OCI-LY3 (cell line): ENCODE measurements around the gene GPR37.

ENCODE experiments used
- H2AFZ ChIP-seq: fragments of 200-600, 300-600 bp; shearing (Covaris generic); 2 replicates; pipeline ENCODE4 v1.6.0; 2014; ENCODE audit warnings: antibody characterized with exemption, low read depth, low read length
- H3K27ac ChIP-seq: fragments of 200-600, 300-600 bp; sonication (generic); 2 replicates; pipeline ENCODE4 v1.5.1; 2014; ENCODE audit warnings: mild to moderate bottlenecking, low read length, moderate library complexity, mixed read lengths
- H3K27me3 ChIP-seq: fragments of 200-600, 300-600 bp; sonication (generic); 2 replicates; pipeline ENCODE4 v1.6.1; 2014; ENCODE audit warnings: low read depth, low read length, mixed read lengths
- H3K36me3 ChIP-seq: fragments of 200-600, 300-600 bp; sonication (generic); replicated peaks from 2 replicates; pipeline ENCODE3; 2014; ENCODE audit warnings: low read depth, low read length, mixed read lengths
- H3K4me1 ChIP-seq: fragments of 300-600, 200-600 bp; sonication (generic); 2 replicates; pipeline ENCODE4 v1.6.1; 2014; ENCODE audit warnings: low read length, mixed read lengths
- H3K4me2 ChIP-seq: fragments of 200-600, 300-600 bp; sonication (generic); 2 replicates; pipeline ENCODE4 v1.6.1; 2014; ENCODE audit warnings: low read length, mixed read lengths
- H3K4me3 ChIP-seq: fragments of 300-600, 200-600 bp; sonication (generic); 2 replicates; pipeline ENCODE4 v1.5.1; 2014; ENCODE audit warnings: antibody characterized with exemption, mild to moderate bottlenecking, low read length, moderate library complexity
- H3K79me2 ChIP-seq: fragments of 300-600, 200-600 bp; shearing (Covaris generic); 2 replicates; pipeline ENCODE4 v1.6.1; 2014; ENCODE audit warnings: mild to moderate bottlenecking, low read length, mixed read lengths
- H3K9ac ChIP-seq: fragments of 300-600, 200-600 bp; shearing (Covaris generic); 2 replicates; pipeline ENCODE4 v1.6.0; 2014; ENCODE audit warnings: mild to moderate bottlenecking, low read length, moderate library complexity
- H3K9me3 ChIP-seq: fragments of 200-600, 300-600 bp; shearing (Covaris generic); 2 replicates; pipeline ENCODE4 v1.6.1; 2014; ENCODE audit warnings: low read length, mixed read lengths; ENCODE audit not compliant: insufficient read depth
- H4K20me1 ChIP-seq: fragments of 200-600, 300-600 bp; sonication (generic); 2 replicates; pipeline ENCODE4 v1.6.1; 2016; ENCODE audit warnings: low read length, mixed read lengths; ENCODE audit not compliant: insufficient read depth
- EZH2phosphoT487 ChIP-seq: fragments of 200-600 bp; shearing (Covaris generic); IDR thresholded peaks from 2 replicates; pipeline ENCODE4 v1.6.1; 2018; ENCODE audit warnings: antibody characterized with exemption, mixed run types, low read depth
- TF ChIP-seq, protein P1 (sequence below): fragments of 200-600, 300-600 bp; sonication (generic); IDR thresholded peaks from 2 replicates; pipeline ENCODE4 v1.5.1; 2014; ENCODE audit warnings: antibody characterized with exemption, low read length, low read depth

Gene GPR37

DNA sequence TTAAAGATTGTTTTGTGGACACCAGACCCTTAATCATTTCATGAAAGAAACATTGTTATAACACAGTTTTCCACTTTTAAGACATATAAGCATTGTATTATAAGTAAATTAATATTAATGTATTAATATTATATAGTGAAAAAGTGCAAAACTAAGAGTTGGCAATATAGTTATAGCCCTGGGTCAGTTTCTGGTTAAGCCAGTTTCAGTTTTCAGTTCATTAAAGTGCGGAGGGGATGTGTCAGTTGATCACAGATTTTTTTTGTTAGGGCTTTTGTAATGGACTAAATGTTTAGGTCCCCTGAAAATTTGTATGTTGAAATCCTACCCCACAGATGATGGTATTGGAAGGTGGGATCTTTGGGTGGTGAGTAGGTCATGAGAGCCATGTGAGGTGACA lies 45.7 kb upstream of the GPR37 start:
- Histone ChIP-seq H4K20me1 (no peaks in the 10 kb centered on the region), H2AFZ (no peak overlapping the region), H3K27ac (no peak overlapping the region), H3K27me3 (no peaks in the 10 kb centered on the region), H3K4me2 (no peak overlapping the region), H3K9me3 (no peaks in the 10 kb centered on the region), H3K4me1 (peaks cover 4% of the 10 kb centered on the region), H3K4me3 (no peak overlapping the region), H3K36me3 (no peaks in the 10 kb centered on the region), H3K79me2 (no peaks in the 10 kb centered on the region), H3K9ac (no peak overlapping the region)
- no peak for TF ChIP-seq EZH2phosphoT487
- TF ChIP-seq, protein P1, sequence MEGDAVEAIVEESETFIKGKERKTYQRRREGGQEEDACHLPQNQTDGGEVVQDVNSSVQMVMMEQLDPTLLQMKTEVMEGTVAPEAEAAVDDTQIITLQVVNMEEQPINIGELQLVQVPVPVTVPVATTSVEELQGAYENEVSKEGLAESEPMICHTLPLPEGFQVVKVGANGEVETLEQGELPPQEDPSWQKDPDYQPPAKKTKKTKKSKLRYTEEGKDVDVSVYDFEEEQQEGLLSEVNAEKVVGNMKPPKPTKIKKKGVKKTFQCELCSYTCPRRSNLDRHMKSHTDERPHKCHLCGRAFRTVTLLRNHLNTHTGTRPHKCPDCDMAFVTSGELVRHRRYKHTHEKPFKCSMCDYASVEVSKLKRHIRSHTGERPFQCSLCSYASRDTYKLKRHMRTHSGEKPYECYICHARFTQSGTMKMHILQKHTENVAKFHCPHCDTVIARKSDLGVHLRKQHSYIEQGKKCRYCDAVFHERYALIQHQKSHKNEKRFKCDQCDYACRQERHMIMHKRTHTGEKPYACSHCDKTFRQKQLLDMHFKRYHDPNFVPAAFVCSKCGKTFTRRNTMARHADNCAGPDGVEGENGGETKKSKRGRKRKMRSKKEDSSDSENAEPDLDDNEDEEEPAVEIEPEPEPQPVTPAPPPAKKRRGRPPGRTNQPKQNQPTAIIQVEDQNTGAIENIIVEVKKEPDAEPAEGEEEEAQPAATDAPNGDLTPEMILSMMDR = no peak

DNA sequence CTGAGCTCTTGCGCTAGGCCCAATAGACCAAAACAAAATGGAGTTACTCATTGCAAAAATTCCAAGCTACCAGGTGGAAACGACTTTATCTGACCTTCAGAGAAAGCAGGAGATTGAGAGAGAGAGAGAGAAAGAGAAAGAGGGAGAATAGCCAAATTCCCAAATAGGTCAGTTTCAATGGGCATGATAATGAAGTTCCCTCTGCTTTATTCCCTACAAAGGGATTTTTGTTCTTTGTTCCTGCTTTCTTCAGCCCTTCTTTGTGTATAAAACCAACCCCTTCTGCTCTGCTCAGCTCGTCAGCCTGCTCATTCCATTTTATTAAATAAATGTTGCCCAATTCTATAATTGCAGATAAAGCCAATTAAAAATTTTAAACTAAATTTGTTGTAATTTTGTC lies 45.0 kb upstream of the GPR37 start:
- H3K27me3 ChIP-seq = no peaks in the 10 kb centered on the region
- TF ChIP-seq EZH2phosphoT487 = no peak
- TF ChIP-seq, protein P1 = no peak
- no peak overlapping the region for H3K27ac ChIP-seq
- H3K36me3 ChIP-seq = no peaks in the 10 kb centered on the region
- no peaks in the 10 kb centered on the region for H3K9me3 ChIP-seq
- H4K20me1 ChIP-seq = no peaks in the 10 kb centered on the region
- no peak overlapping the region for H2AFZ ChIP-seq
- H3K79me2 ChIP-seq = no peaks in the 10 kb centered on the region
- H3K4me3 ChIP-seq = no peak overlapping the region
- no peak overlapping the region for H3K9ac ChIP-seq
- H3K4me1 ChIP-seq = peaks cover 4% of the 10 kb centered on the region
- H3K4me2 ChIP-seq = no peak overlapping the region

DNA sequence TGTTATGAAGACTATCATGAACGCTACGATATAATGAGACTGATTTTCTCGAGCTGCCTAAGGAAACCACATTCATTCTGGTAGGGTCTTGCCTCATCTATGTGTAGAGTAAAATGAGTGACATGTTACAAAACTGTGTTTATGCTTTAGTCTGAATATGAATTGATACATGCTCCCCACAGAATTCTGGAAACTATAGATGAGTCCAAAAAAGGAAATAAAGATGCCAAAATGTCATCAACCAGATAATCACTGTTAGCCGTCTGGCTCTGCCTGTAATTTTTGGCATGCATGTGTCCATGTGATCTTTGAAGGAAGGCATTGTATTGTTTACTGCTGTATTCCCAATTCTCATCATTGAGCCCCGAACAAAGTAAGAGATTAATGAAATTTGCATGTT lies 42.6 kb upstream of the GPR37 start:
- Histone ChIP-seq H3K4me3 (no peak overlapping the region), H2AFZ (no peak overlapping the region), H3K9ac (no peak overlapping the region), H4K20me1 (no peaks in the 10 kb centered on the region), H3K9me3 (no peaks in the 10 kb centered on the region), H3K4me2 (no peak overlapping the region), H3K4me1 (peaks cover 4% of the 10 kb centered on the region), H3K27me3 (no peaks in the 10 kb centered on the region), H3K36me3 (no peaks in the 10 kb centered on the region), H3K79me2 (no peaks in the 10 kb centered on the region), H3K27ac (no peak overlapping the region)
- TF ChIP-seq, protein P1 = no peak
- TF ChIP-seq EZH2phosphoT487 = no peak

DNA sequence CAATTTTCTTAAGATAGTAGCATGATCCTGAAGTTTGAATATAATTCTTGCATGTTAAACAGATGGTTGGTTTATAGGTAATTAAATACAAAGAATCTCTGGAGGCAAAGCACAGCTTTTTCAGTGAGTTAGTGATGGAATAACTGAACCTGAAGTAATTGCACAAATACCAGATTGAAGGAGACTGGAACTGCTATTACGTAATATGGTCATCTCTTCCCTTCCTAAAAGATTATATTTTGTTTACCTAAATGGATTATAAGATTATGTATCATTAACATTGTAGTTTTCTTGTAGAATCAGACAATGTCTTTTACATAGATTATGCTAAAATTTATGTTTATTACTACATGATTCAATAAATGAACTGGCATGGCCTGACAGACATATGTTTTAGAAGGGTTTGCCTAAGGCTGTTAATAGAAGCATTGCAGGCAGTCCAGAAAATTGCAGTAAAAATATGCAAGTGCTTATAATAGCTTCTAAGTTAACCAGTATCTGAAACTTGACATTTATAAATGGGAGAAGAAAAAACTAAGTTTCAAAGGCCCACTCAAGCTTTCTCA lies 35.8 kb upstream of the GPR37 start:
- no peak overlapping the region for H2AFZ ChIP-seq
- no peak overlapping the region for H3K4me2 ChIP-seq
- no peaks in the 10 kb centered on the region for H3K4me1 ChIP-seq
- no peak overlapping the region for H3K9ac ChIP-seq
- no peaks in the 10 kb centered on the region for H3K36me3 ChIP-seq
- TF ChIP-seq, protein P1 = no peak
- TF ChIP-seq EZH2phosphoT487 = no peak
- H4K20me1 ChIP-seq = no peaks in the 10 kb centered on the region
- H3K4me3 ChIP-seq = no peak overlapping the region
- H3K9me3 ChIP-seq = no peaks in the 10 kb centered on the region
- H3K27me3 ChIP-seq = no peaks in the 10 kb centered on the region
- H3K79me2 ChIP-seq = no peaks in the 10 kb centered on the region
- no peak overlapping the region for H3K27ac ChIP-seq
